ENCODE results near the gene ENO4. TPM values are rescaled to one million over a fixed set of nuclear protein-coding genes. Genes with fewer than 3 reads are reported as not detected.

The ENO4 gene
- total RNA-seq, 2 donors from 2014 or later: 0.27 to 0.91 TPM

GRCh38 chr10:116810895-116811294, 38.4 kb upstream of the ENO4 start:
- no peak for TF ChIP-seq CTCF (IDR thresholded peaks at IDR 0.05)
- TF ChIP-seq POLR2A (IDR thresholded peaks at IDR 0.05): no peak
- TF ChIP-seq POLR2AphosphoS5 (IDR thresholded peaks at IDR 0.05): no peak
- 90% methylated on average over 2 of the region's 2 CpGs for WGBS
- Histone ChIP-seq H3K4me1 (replicated peaks) (no peaks in the 10 kb centered on the region), H3K9me3 (no peaks in the 10 kb centered on the region), H3K4me3 (no peak overlapping the region), H3K36me3 (no peaks in the 10 kb centered on the region), H3K27ac (no peak overlapping the region), H3K27me3 (replicated peaks; ENCODE audit: insufficient read depth) (peaks cover 3% of the 10 kb centered on the region)
- DNase-seq (ENCODE audit: low spot score): no peak
- intact Hi-C loops (cut with DNase I): no loop called here

- Histone ChIP-seq H3K9me3 (no peaks in the 10 kb centered on the region), H3K4me1 (replicated peaks) (no peaks in the 10 kb centered on the region), H3K4me3 (no peak overlapping the region), H3K27ac (no peak overlapping the region), H3K27me3 (replicated peaks; ENCODE audit: insufficient read depth) (peaks cover 3% of the 10 kb centered on the region), H3K36me3 (no peaks in the 10 kb centered on the region)
- intact Hi-C loops (cut with DNase I): no loop called here
- TF ChIP-seq CTCF (IDR thresholded peaks at IDR 0.05) (no peak), POLR2A (IDR thresholded peaks at IDR 0.05) (no peak), POLR2AphosphoS5 (IDR thresholded peaks at IDR 0.05) (no peak)
- DNase-seq (ENCODE audit: low spot score): no peak
- WGBS: 90% methylated on average over 11 of the region's 11 CpGs
Observed at GRCh38 chr10:116811691-116812090, 37.6 kb upstream of the ENO4 start.

- Histone ChIP-seq H3K9me3 (no peaks in the 10 kb centered on the region), H3K27ac (no peak overlapping the region), H3K4me1 (replicated peaks) (no peaks in the 10 kb centered on the region), H3K4me3 (no peak overlapping the region), H3K36me3 (no peaks in the 10 kb centered on the region), H3K27me3 (replicated peaks; ENCODE audit: insufficient read depth) (peaks cover 3% of the 10 kb centered on the region)
- TF ChIP-seq POLR2A (IDR thresholded peaks at IDR 0.05) (no peak), CTCF (IDR thresholded peaks at IDR 0.05) (no peak), POLR2AphosphoS5 (IDR thresholded peaks at IDR 0.05) (no peak)
- intact Hi-C loops (cut with DNase I): no loop called here
- DNase-seq (ENCODE audit: low spot score): no peak
- WGBS: 57% methylated on average over 18 of the region's 18 CpGs
Observed at GRCh38 chr10:116815641-116816415, 33.5 kb upstream of the ENO4 start.

GRCh38 chr10:116817178-116817577, 32.1 kb upstream of the ENO4 start:
- Histone ChIP-seq H3K9me3 (no peaks in the 10 kb centered on the region), H3K4me3 (no peak overlapping the region), H3K4me1 (replicated peaks) (no peaks in the 10 kb centered on the region), H3K36me3 (no peaks in the 10 kb centered on the region), H3K27me3 (replicated peaks; ENCODE audit: insufficient read depth) (peaks cover 3% of the 10 kb centered on the region), H3K27ac (no peak overlapping the region)
- intact Hi-C loops (cut with DNase I): no loop called here
- DNase-seq (ENCODE audit: low spot score): no peak
- TF ChIP-seq POLR2A (IDR thresholded peaks at IDR 0.05) (no peak), POLR2AphosphoS5 (IDR thresholded peaks at IDR 0.05) (no peak), CTCF (IDR thresholded peaks at IDR 0.05) (no peak)
- WGBS: 54% methylated on average over 10 of the region's 10 CpGs

GRCh38 chr10:116817780-116818343, 31.4 kb upstream of the ENO4 start:
- DNase-seq (ENCODE audit: low spot score): no peak
- peaks cover 3% of the 10 kb centered on the region for H3K27me3 ChIP-seq (replicated peaks; ENCODE audit: insufficient read depth)
- TF ChIP-seq POLR2AphosphoS5 (IDR thresholded peaks at IDR 0.05) (no peak), CTCF (IDR thresholded peaks at IDR 0.05) (no peak), POLR2A (IDR thresholded peaks at IDR 0.05) (no peak)

More at GRCh38 chr10:116817780-116818343, 31.4 kb upstream of the ENO4 start:
- no peaks in the 10 kb centered on the region for H3K36me3 ChIP-seq
- H3K4me3 ChIP-seq: no peak overlapping the region
- no peak overlapping the region for H3K27ac ChIP-seq
- 72% methylated on average over 8 of the region's 8 CpGs for WGBS
- intact Hi-C loops (cut with DNase I): no loop called here
- no peaks in the 10 kb centered on the region for H3K9me3 ChIP-seq
- no peaks in the 10 kb centered on the region for H3K4me1 ChIP-seq (replicated peaks)

Data from prostate gland (tissue), 2 donors.